Gastrocnemius medialis (tissue), 4 donors: ENCODE results near the gene SSBP2. TPM values are rescaled to one million over a fixed set of nuclear protein-coding genes. Genes with fewer than 3 reads are reported as not detected.

Experiments
- ATAC-seq, 2 donors: fragments of 150-250 bp; one replicate each; pipeline ENCODE4 v1.9.1; 2016
- DNase-seq, 2 donors: peaks; one replicate each; pipeline ENCODE4 v3.0.0-alpha.2; 2019
- H3K27ac ChIP-seq, 4 donors: fragments of 200-600 bp; sonication (generic); 1 replicate in 1 of 4; 2 replicates in 3 of 4; pipeline ENCODE4 v1.5.1; 2016 to 2018; ENCODE audit warnings: mild to moderate bottlenecking in 2 of 4, moderate library complexity in 1 of 4
- H3K27me3 ChIP-seq, 3 donors: fragments of 200-600 bp; sonication (generic) in 2 of 3; 1 replicate in 1 of 3; 2 replicates in 2 of 3; pipeline versions ENCODE4 v1.5.1 to v1.6.0; 2016 to 2019; ENCODE audit warnings: mild to moderate bottlenecking in 1 of 3, moderate library complexity in 1 of 3
- H3K36me3 ChIP-seq, 2 donors: fragments of 200-600 bp; sonication (generic) in 1 of 2; one replicate each; pipeline ENCODE4 v1.5.1; 2017 to 2018
- H3K4me1 ChIP-seq, 2 donors: fragments of 200-600 bp; sonication (generic) in 1 of 2; one replicate each; pipeline ENCODE4 v1.5.1; 2016 to 2017; ENCODE audit warnings: mild to moderate bottlenecking in 2 of 2
- H3K4me3 ChIP-seq, 4 donors: fragments of 200-600 bp; sonication (generic) in 3 of 4; 1 replicate in 1 of 4; 2 replicates in 3 of 4; pipeline ENCODE4 v1.5.1; 2016 to 2019; ENCODE audit warnings: mild to moderate bottlenecking in 2 of 4
- H3K9me3 ChIP-seq, 3 donors: fragments of 200-600 bp; sonication (generic) in 2 of 3; 1 replicate in 1 of 3; 2 replicates in 2 of 3; pipeline ENCODE4 v1.5.1; 2016 to 2019
- POLR2A ChIP-seq, 2 donors: fragments of 450-650 bp; IDR thresholded peaks; one replicate each; pipeline ENCODE4 v1.6.1; 2017; ENCODE audit warnings: antibody characterized with exemption in 2 of 2, mild to moderate bottlenecking in 2 of 2, moderate library complexity in 2 of 2
- in situ Hi-C, 4 donors: fragments of 200-750 bp; cut with MboI; loops; one replicate each; pipeline versions ENCODE4 v1.15.0 to v1.8.0; 2017; ENCODE audit warnings: low sequenced_read_pairs in 4 of 4
- intact Hi-C: fragments of 100-400 bp; cut with DNase I; formaldehyde crosslinking; loops from one replicate; pipeline ENCODE4 v1.15.1; 2023; ENCODE audit warnings: low total_unique reads
- total RNA-seq, 4 donors: library from RNA; depleted of rRNA; stranded (reverse); fragments of >200 nt; gene quantifications; one replicate each; pipeline versions ENCODE4 v1.1.0 to v1.2.3, GENCODE V29; 2016
- TF ChIP-seq, protein P1 (sequence below), 5 experiments: fragments of 450-650 bp in 3 of 5; fragments of 200-600 bp in 2 of 5; sonication (generic) in 2 of 5; IDR thresholded peaks in 4 of 5; conservative IDR thresholded peaks in 1 of 5; 1 replicate in 4 of 5; 2 replicates in 1 of 5; pipeline ENCODE4 v1.5.1; 2016 to 2019; ENCODE audit warnings: antibody characterized with exemption in 5 of 5, mild to moderate bottlenecking in 3 of 5, moderate library complexity in 3 of 5

Gene SSBP2
- total RNA-seq, 4 donors from 2014 or later = 30.4 to 66.5 (median 40.5) TPM

DNA sequence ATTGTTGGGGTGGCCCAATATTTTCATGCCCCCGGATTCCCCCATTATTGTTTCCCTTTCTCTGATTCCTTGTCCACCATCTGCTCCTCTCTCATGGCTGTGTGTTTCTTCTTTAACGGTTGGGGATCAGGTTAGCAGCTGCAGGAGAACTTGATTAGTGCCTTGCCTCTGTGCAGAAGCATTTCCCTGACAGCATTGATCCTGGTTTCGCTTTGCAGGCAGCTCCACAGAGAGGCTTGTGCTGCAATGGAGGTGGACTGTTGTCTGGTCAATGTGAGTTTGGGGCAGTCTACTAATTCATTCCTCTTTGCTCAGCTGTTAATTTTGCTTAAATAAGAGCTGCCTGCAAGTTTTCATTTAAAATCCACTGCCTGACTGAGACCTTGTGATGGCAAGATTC is 32.5 kb upstream of the SSBP2 start:
- H3K27ac ChIP-seq = peak overlapping the region in 2 of 4 donors; percentile 14 to 47
- ATAC-seq (peak in 1 of 2 donors; percentile 39), DNase-seq (no peak)
- H3K4me1 ChIP-seq = peaks cover 46 to 48% of the 10 kb centered on the region in 2 donors
- in situ Hi-C loops = no loop called here
- intact Hi-C loops = no loop called here
- H3K36me3 ChIP-seq = no peaks in the 10 kb centered on the region
- no peak for TF ChIP-seq POLR2A (IDR thresholded peaks at IDR 0.05)
- TF ChIP-seq, protein P1, sequence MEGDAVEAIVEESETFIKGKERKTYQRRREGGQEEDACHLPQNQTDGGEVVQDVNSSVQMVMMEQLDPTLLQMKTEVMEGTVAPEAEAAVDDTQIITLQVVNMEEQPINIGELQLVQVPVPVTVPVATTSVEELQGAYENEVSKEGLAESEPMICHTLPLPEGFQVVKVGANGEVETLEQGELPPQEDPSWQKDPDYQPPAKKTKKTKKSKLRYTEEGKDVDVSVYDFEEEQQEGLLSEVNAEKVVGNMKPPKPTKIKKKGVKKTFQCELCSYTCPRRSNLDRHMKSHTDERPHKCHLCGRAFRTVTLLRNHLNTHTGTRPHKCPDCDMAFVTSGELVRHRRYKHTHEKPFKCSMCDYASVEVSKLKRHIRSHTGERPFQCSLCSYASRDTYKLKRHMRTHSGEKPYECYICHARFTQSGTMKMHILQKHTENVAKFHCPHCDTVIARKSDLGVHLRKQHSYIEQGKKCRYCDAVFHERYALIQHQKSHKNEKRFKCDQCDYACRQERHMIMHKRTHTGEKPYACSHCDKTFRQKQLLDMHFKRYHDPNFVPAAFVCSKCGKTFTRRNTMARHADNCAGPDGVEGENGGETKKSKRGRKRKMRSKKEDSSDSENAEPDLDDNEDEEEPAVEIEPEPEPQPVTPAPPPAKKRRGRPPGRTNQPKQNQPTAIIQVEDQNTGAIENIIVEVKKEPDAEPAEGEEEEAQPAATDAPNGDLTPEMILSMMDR (IDR thresholded peaks at IDR 0.05 in 4 of 5, conservative IDR thresholded peaks at IDR 0.05 in 1 of 5) = no peak
- H3K9me3 ChIP-seq = no peaks in the 10 kb centered on the region
- H3K27me3 ChIP-seq = no peaks in the 10 kb centered on the region
- H3K4me3 ChIP-seq = peak overlapping the region in 2 of 4 donors; percentile 16 to 37

DNA sequence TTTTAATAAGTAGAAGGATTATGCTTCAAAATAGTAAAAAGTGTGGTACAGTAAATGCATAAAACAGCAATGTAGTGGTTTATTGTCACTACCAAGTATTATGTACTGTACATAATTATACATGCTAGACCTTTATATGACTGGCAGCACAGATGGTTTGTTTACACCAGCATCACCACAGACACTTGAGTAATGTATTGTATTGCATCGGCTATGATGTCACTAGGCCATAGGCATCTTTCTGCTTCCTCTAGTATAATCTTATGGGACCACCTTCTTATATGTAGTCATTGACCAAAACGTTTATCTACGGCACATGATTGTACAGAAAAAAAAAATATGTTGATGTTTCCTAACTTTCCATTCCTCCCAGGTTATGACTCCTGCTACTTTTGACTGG is 31.9 kb upstream of the SSBP2 start:
- intact Hi-C loops = no loop called here
- no peak for ATAC-seq
- Histone ChIP-seq H3K9me3 (no peaks in the 10 kb centered on the region), H3K36me3 (no peaks in the 10 kb centered on the region), H3K4me1 (peaks cover 45 to 46% of the 10 kb centered on the region in 2 donors), H3K27me3 (no peaks in the 10 kb centered on the region), H3K27ac (peak overlapping the region in 2 of 4 donors; percentile 14 to 47), H3K4me3 (peak overlapping the region in 1 of 4 donors; percentile 37)
- in situ Hi-C loops = no loop called here
- TF ChIP-seq, protein P1 (IDR thresholded peaks at IDR 0.05 in 4 of 5, conservative IDR thresholded peaks at IDR 0.05 in 1 of 5) = no peak
- TF ChIP-seq POLR2A (IDR thresholded peaks at IDR 0.05) = no peak
- DNase-seq = no peak

DNA sequence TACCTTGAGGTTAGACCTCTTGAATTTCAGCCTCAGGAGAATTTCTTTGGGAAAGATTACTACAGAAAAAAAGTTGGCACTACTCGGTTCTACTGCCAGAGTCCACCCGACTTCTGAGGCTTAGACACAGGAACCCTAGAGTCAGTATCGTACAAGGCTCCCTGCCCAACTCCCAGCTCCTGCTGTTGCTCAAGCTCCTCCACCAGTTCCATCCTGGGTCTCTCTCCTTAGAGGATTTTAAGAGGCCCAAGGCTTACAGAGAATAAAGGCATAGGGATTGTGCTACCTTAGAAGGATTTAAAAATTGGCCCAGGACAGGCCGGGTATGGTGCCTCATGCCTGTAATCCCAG is 29.0 kb upstream of the SSBP2 start:
- Histone ChIP-seq H3K4me1 (peaks cover 31 to 32% of the 10 kb centered on the region in 2 donors), H3K27me3 (no peaks in the 10 kb centered on the region), H3K27ac (peak overlapping the region; percentile 63 to 80 (median 70)), H3K4me3 (no peak overlapping the region), H3K9me3 (no peaks in the 10 kb centered on the region), H3K36me3 (no peaks in the 10 kb centered on the region)
- TF ChIP-seq, protein P1 (IDR thresholded peaks at IDR 0.05 in 4 of 5, conservative IDR thresholded peaks at IDR 0.05 in 1 of 5) = no peak
- TF ChIP-seq POLR2A (IDR thresholded peaks at IDR 0.05) = no peak
- no peak for ATAC-seq
- in situ Hi-C loops (no loop called here), intact Hi-C loops (loop anchor here (2.0 kb wide), 1 partner anchor 19 kb away; no protein-coding TSS in a partner anchor)
- DNase-seq = no peak

DNA sequence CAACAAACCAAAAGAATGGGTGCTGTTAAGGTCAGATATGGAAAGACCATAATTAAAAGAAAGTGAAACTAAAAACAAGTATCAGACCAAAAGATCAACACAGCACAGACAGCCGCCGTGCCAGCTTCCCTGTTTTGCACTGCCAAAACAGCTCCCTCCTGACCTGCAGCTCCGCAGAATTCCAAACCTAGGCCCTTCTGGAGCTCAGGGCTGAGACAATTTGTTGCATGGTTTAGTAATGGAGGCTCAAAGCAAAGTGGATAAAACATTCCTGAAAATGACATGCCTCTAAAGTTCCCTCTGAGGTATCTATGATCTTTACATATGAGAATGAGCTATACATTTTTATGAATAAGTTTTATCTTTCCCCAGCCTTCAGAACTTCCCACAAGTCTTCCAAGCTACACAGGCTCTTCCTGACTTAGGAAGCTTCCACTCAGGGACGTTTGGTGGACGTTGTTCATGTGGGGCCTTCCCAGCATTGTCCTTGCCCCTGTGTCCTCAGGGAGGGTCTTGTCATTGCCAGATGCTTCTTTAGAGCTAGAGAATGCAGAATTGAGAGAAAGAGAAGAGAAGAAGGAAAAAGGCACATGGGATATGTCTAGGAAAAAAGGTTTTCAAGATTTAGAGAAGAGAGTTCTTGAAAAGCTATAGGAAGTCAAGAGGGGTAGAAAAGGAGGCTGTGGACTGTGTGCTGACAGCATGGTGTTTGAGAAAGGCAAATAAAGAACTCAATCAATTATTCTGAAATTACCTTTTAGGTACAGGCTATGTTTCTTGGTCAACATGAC is 28.4 kb upstream of the SSBP2 start:
- in situ Hi-C loops (no loop called here), intact Hi-C loops (loop anchor here (2.0 kb wide), 1 partner anchor 19 kb away; no protein-coding TSS in a partner anchor)
- TF ChIP-seq, protein P1 (IDR thresholded peaks at IDR 0.05 in 4 of 5, conservative IDR thresholded peaks at IDR 0.05 in 1 of 5) = no peak
- TF ChIP-seq POLR2A (IDR thresholded peaks at IDR 0.05) = no peak
- Histone ChIP-seq H3K9me3 (no peaks in the 10 kb centered on the region), H3K27ac (peak overlapping the region; percentile 63 to 80 (median 70)), H3K4me1 (peaks cover 31 to 35% of the 10 kb centered on the region in 2 donors), H3K36me3 (no peaks in the 10 kb centered on the region), H3K27me3 (no peaks in the 10 kb centered on the region), H3K4me3 (peak overlapping the region; percentile 30 to 39 (median 33))
- ATAC-seq = peak; percentile 61 to 83
- DNase-seq = peak; percentile 24 to 65
